ENCODE results near the gene TEDC2.

TEDC2 gene

GRCh38 chr16:2447920-2448583 is 11.9 kb upstream of the TEDC2 start:
- Histone ChIP-seq H3K4me3 (no peak overlapping the region), H4K20me1 (peaks cover 0 to 89% (median 48%) of the 10 kb centered on the region in 11 experiments; a peak in 14 of 22 replicates), H3K4me2 (no peak overlapping the region), H3K36me3 (peaks cover 57 to 100% (median 94%) of the 10 kb centered on the region in 11 experiments), H3K9ac (no peak overlapping the region; a peak in 1 of 22 replicates), H3K4me1 (peaks cover 0 to 23% (median 19%) of the 10 kb centered on the region in 10 experiments; a peak in 19 of 20 replicates), H3K27me3 (no peaks in the 10 kb centered on the region), H3K9me3 (replicated peaks in 1 of 11) (no peaks in the 10 kb centered on the region), H3K27ac (no peak overlapping the region)
- TF ChIP-seq Cebpa-rat (IDR thresholded peaks at IDR 0.05), result no peak

GRCh38 chr16:2449118-2449517 is 10.8 kb upstream of the TEDC2 start:
- Histone ChIP-seq H3K4me2 (no peak overlapping the region), H3K9ac (0 out of 22 replicates have a peak overlapping the region, but pooled peaks of 1 of the 11 experiments have one; percentile 4), H3K27ac (no peak overlapping the region), H3K4me1 (peaks cover 0 to 24% (median 20%) of the 10 kb centered on the region in 10 experiments; a peak in 19 of 20 replicates), H3K27me3 (no peaks in the 10 kb centered on the region), H3K4me3 (no peak overlapping the region), H3K9me3 (replicated peaks in 1 of 11) (no peaks in the 10 kb centered on the region), H3K36me3 (peaks cover 59 to 100% (median 97%) of the 10 kb centered on the region in 11 experiments), H4K20me1 (peaks cover 0 to 92% (median 57%) of the 10 kb centered on the region in 11 experiments; a peak in 15 of 22 replicates)
- TF ChIP-seq Cebpa-rat (IDR thresholded peaks at IDR 0.05), result no peak

- Histone ChIP-seq H3K27ac (peak overlapping the region in 2 of 11 experiments; percentile 60 to 61; a peak in 2 of 22 replicates), H3K9ac (peak overlapping the region in 4 of 11 experiments; percentile 18 to 50 (median 46); a peak in 6 of 22 replicates), H3K36me3 (peaks cover 47 to 100% (median 97%) of the 10 kb centered on the region in 11 experiments), H3K4me2 (peak overlapping the region in 7 of 11 experiments; percentile 40 to 64 (median 51); a peak in 8 of 22 replicates), H3K4me1 (peaks cover 0 to 26% (median 21%) of the 10 kb centered on the region in 10 experiments; a peak in 19 of 20 replicates), H4K20me1 (peaks cover 0 to 93% (median 61%) of the 10 kb centered on the region in 11 experiments; a peak in 15 of 22 replicates), H3K4me3 (no peak overlapping the region), H3K9me3 (replicated peaks in 1 of 11) (no peaks in the 10 kb centered on the region), H3K27me3 (no peaks in the 10 kb centered on the region)
- TF ChIP-seq Cebpa-rat (IDR thresholded peaks at IDR 0.05), result no peak
Observed at GRCh38 chr16:2450535-2450934, 9.4 kb upstream of the TEDC2 start.

GRCh38 chr16:2450975-2451381 is 8.9 kb upstream of the TEDC2 start:
- H3K36me3 ChIP-seq, result peaks cover 44 to 100% (median 97%) of the 10 kb centered on the region in 11 experiments
- H3K4me3 ChIP-seq, result no peak overlapping the region
- H3K27ac ChIP-seq, result peak overlapping the region in 7 of 11 experiments; percentile 43 to 65 (median 50); a peak in 13 of 22 replicates
- H3K4me2 ChIP-seq, result peak overlapping the region in 10 of 11 experiments; percentile 13 to 64 (median 44); a peak in 17 of 22 replicates
- H4K20me1 ChIP-seq, result peaks cover 0 to 93% (median 63%) of the 10 kb centered on the region in 11 experiments; a peak in 15 of 22 replicates
- peak overlapping the region in 7 of 11 experiments; percentile 18 to 57 (median 50); a peak in 12 of 22 replicates for H3K9ac ChIP-seq
- no peak for TF ChIP-seq Cebpa-rat (IDR thresholded peaks at IDR 0.05)
- H3K4me1 ChIP-seq, result peaks cover 0 to 26% (median 21%) of the 10 kb centered on the region in 10 experiments; a peak in 19 of 20 replicates
- H3K9me3 ChIP-seq (replicated peaks in 1 of 11), result no peaks in the 10 kb centered on the region
- no peaks in the 10 kb centered on the region for H3K27me3 ChIP-seq

- H3K4me2 ChIP-seq, result peak overlapping the region in 9 of 11 experiments; percentile 2 to 64 (median 44); a peak in 18 of 22 replicates
- no peak overlapping the region for H3K4me3 ChIP-seq
- H3K36me3 ChIP-seq, result peaks cover 43 to 100% (median 97%) of the 10 kb centered on the region in 11 experiments
- peaks cover 0 to 26% (median 21%) of the 10 kb centered on the region in 10 experiments; a peak in 19 of 20 replicates for H3K4me1 ChIP-seq
- no peaks in the 10 kb centered on the region for H3K27me3 ChIP-seq
- H3K9me3 ChIP-seq (replicated peaks in 1 of 11), result no peaks in the 10 kb centered on the region
- peak overlapping the region in 7 of 11 experiments; percentile 43 to 65 (median 52); a peak in 13 of 22 replicates for H3K27ac ChIP-seq
- TF ChIP-seq Cebpa-rat (IDR thresholded peaks at IDR 0.05), result no peak
- H4K20me1 ChIP-seq, result peaks cover 0 to 93% (median 63%) of the 10 kb centered on the region in 11 experiments; a peak in 15 of 22 replicates
- H3K9ac ChIP-seq, result peak overlapping the region in 8 of 11 experiments; percentile 18 to 60 (median 53); a peak in 13 of 22 replicates
Observed at GRCh38 chr16:2451851-2452320, 8.0 kb upstream of the TEDC2 start.

GRCh38 chr16:2452650-2453049 is 7.3 kb upstream of the TEDC2 start:
- Histone ChIP-seq H3K4me3 (no peak overlapping the region), H4K20me1 (peaks cover 0 to 93% (median 66%) of the 10 kb centered on the region in 11 experiments; a peak in 15 of 22 replicates), H3K9me3 (replicated peaks in 1 of 11) (no peaks in the 10 kb centered on the region), H3K4me2 (peak overlapping the region in 2 of 11 experiments; percentile 40 to 54; a peak in 2 of 22 replicates), H3K27ac (peak overlapping the region in 2 of 11 experiments; percentile 52 to 61; a peak in 2 of 22 replicates), H3K9ac (no peak overlapping the region), H3K4me1 (peaks cover 0 to 26% (median 21%) of the 10 kb centered on the region in 10 experiments; a peak in 19 of 20 replicates), H3K27me3 (no peaks in the 10 kb centered on the region), H3K36me3 (peaks cover 40 to 100% (median 97%) of the 10 kb centered on the region in 11 experiments)
- TF ChIP-seq Cebpa-rat (IDR thresholded peaks at IDR 0.05), result no peak

GRCh38 chr16:2455081-2455845 is 4.6 kb upstream of the TEDC2 start:
- Histone ChIP-seq H3K27ac (no peak overlapping the region), H3K9me3 (replicated peaks in 1 of 11) (no peaks in the 10 kb centered on the region), H3K4me1 (peaks cover 19 to 45% (median 38%) of the 10 kb centered on the region in 10 experiments), H3K36me3 (peaks cover 25 to 87% (median 77%) of the 10 kb centered on the region in 11 experiments), H3K27me3 (no peaks in the 10 kb centered on the region), H4K20me1 (peaks cover 0 to 93% (median 73%) of the 10 kb centered on the region in 11 experiments; a peak in 16 of 22 replicates), H3K4me3 (no peak overlapping the region), H3K9ac (peak overlapping the region in 1 of 11 experiments; percentile 38; a peak in 1 of 22 replicates), H3K4me2 (no peak overlapping the region)
- TF ChIP-seq Cebpa-rat (IDR thresholded peaks at IDR 0.05), result no peak

- Histone ChIP-seq H3K9me3 (replicated peaks in 1 of 11) (no peaks in the 10 kb centered on the region), H3K36me3 (peaks cover 25 to 81% (median 65%) of the 10 kb centered on the region in 11 experiments), H3K27me3 (no peaks in the 10 kb centered on the region), H4K20me1 (peaks cover 0 to 93% (median 69%) of the 10 kb centered on the region in 11 experiments; a peak in 16 of 22 replicates), H3K4me3 (no peak overlapping the region), H3K27ac (no peak overlapping the region), H3K9ac (no peak overlapping the region; a peak in 1 of 22 replicates), H3K4me1 (peaks cover 33 to 45% (median 41%) of the 10 kb centered on the region in 10 experiments), H3K4me2 (no peak overlapping the region)
- TF ChIP-seq Cebpa-rat (IDR thresholded peaks at IDR 0.05), result no peak
Observed at GRCh38 chr16:2456551-2457153, 3.3 kb upstream of the TEDC2 start.
